ENCODE results near the gene ZFYVE1. TPM values are rescaled to one million over a fixed set of nuclear protein-coding genes. Genes with fewer than 3 reads are reported as not detected.

Gene ZFYVE1
- total and polyA plus RNA-seq, 2 donors (not counting 1 experiment from before 2014, with no cell fraction given), result 17.6 to 22.3 TPM

- Mint-ChIP-seq H3K4me3 (no peak overlapping the region), H3K27me3 (no peaks in the 10 kb centered on the region), H3K4me1 (no peaks in the 10 kb centered on the region), H3K27ac (no peak overlapping the region), H3K9me3 (ENCODE audit: insufficient read depth) (no peaks in the 10 kb centered on the region)
- DNase-seq, result no peak
- Histone ChIP-seq H3K9me3 (ENCODE audit: control extremely low read depth in 1 of 3, control insufficient read depth in 2 of 3, insufficient read depth in 1 of 3, low read length in 2 of 3) (peaks cover 0 to 4% (median 0%) of the 10 kb centered on the region in 3 donors), H3K36me3 (replicated peaks in 1 of 2; ENCODE audit: control extremely low read depth in 1 of 2, control insufficient read depth in 1 of 2, extremely low read depth in 1 of 2, insufficient read depth in 2 of 2, low read length in 1 of 2) (peaks cover 7 to 22% of the 10 kb centered on the region in 2 experiments), H3K4me1 (ENCODE audit: control insufficient read depth in 2 of 2, insufficient read depth in 2 of 2, low read length in 2 of 2) (no peaks in the 10 kb centered on the region), H3K27me3 (replicated peaks in 1 of 4; ENCODE audit: control extremely low read depth in 1 of 4, control insufficient read depth in 3 of 4, insufficient read depth in 4 of 4, low read length in 3 of 4) (no peaks in the 10 kb centered on the region), H3K27ac (ENCODE audit: low read length in 2 of 2) (no peak overlapping the region), H2AFZ (ENCODE audit: insufficient read depth, low read depth, low read length, poor library complexity, severe bottlenecking) (no peak overlapping the region), H3K4me2 (replicated peaks; ENCODE audit: low read depth, low read length, poor library complexity, severe bottlenecking) (no peak overlapping the region), H3K9ac (ENCODE audit: low read length) (no peak overlapping the region), H4K20me1 (ENCODE audit: control insufficient read depth, insufficient read depth, low read length, poor library complexity, severe bottlenecking) (no peaks in the 10 kb centered on the region), H3K79me2 (ENCODE audit: control insufficient read depth, insufficient read depth, low read length) (peaks cover 7% of the 10 kb centered on the region), H3K4me3 (ENCODE audit: control extremely low read depth in 1 of 5, extremely low read depth in 1 of 5, insufficient read depth in 1 of 5, low read depth in 2 of 5, low read length in 4 of 5) (no peak overlapping the region)
- WGBS (ENCODE audit: insufficient coverage), result 94% methylated on average over 2 of the region's 2 CpGs
- no peak for ATAC-seq (ENCODE audit: low read depth)
- intact Hi-C loops (cut with micrococcal nuclease), result no loop called here
- ChIA-PET CTCF (no interaction called here), POLR2A (no interaction called here)
- TF ChIP-seq CTCF (IDR thresholded peaks at IDR 0.05) (no peak), EZH2 (IDR thresholded peaks at IDR 0.05; ENCODE audit: borderline replicate concordance, insufficient read depth, low read depth, low read length, poor library complexity, severe bottlenecking) (no peak)
Measured at GRCh38 chr14:72986857-72987256, 40.0 kb downstream of the ZFYVE1 start.

- CTCF ChIA-PET, result no interaction called here
- peaks cover 0 to 4% (median 0%) of the 10 kb centered on the region in 3 donors for H3K9me3 ChIP-seq (ENCODE audit: control extremely low read depth in 1 of 3, control insufficient read depth in 2 of 3, insufficient read depth in 1 of 3, low read length in 2 of 3)
- POLR2A ChIA-PET, result no interaction called here
- no peak overlapping the region for H2AFZ ChIP-seq (ENCODE audit: insufficient read depth, low read depth, low read length, poor library complexity, severe bottlenecking)
- WGBS (ENCODE audit: insufficient coverage), result no CpG with 5 or more reads among the region's 3 CpGs
- no peaks in the 10 kb centered on the region for H3K27me3 Mint-ChIP-seq
- H3K36me3 ChIP-seq (replicated peaks in 1 of 2; ENCODE audit: control extremely low read depth in 1 of 2, control insufficient read depth in 1 of 2, extremely low read depth in 1 of 2, insufficient read depth in 2 of 2, low read length in 1 of 2), result peaks cover 7 to 28% of the 10 kb centered on the region in 2 experiments
- no peaks in the 10 kb centered on the region for H3K4me1 Mint-ChIP-seq
- no peak overlapping the region for H3K4me2 ChIP-seq (replicated peaks; ENCODE audit: low read depth, low read length, poor library complexity, severe bottlenecking)
- ATAC-seq (ENCODE audit: low read depth), result no peak
- H3K27ac Mint-ChIP-seq, result no peak overlapping the region
- no peak overlapping the region for H3K27ac ChIP-seq (ENCODE audit: low read length in 2 of 2)
- TF ChIP-seq EZH2 (IDR thresholded peaks at IDR 0.05; ENCODE audit: borderline replicate concordance, insufficient read depth, low read depth, low read length, poor library complexity, severe bottlenecking) (no peak), CTCF (IDR thresholded peaks at IDR 0.05) (no peak)
- H4K20me1 ChIP-seq (ENCODE audit: control insufficient read depth, insufficient read depth, low read length, poor library complexity, severe bottlenecking), result no peaks in the 10 kb centered on the region
- DNase-seq, result no peak
- intact Hi-C loops (cut with micrococcal nuclease), result no loop called here
- H3K4me1 ChIP-seq (ENCODE audit: control insufficient read depth in 2 of 2, insufficient read depth in 2 of 2, low read length in 2 of 2), result no peaks in the 10 kb centered on the region
- no peak overlapping the region for H3K4me3 Mint-ChIP-seq
- H3K27me3 ChIP-seq (replicated peaks in 1 of 4; ENCODE audit: control extremely low read depth in 1 of 4, control insufficient read depth in 3 of 4, insufficient read depth in 4 of 4, low read length in 3 of 4), result no peaks in the 10 kb centered on the region
- no peak overlapping the region for H3K4me3 ChIP-seq (ENCODE audit: control extremely low read depth in 1 of 5, extremely low read depth in 1 of 5, insufficient read depth in 1 of 5, low read depth in 2 of 5, low read length in 4 of 5)
- no peak overlapping the region for H3K9ac ChIP-seq (ENCODE audit: low read length)
- peaks cover 7% of the 10 kb centered on the region for H3K79me2 ChIP-seq (ENCODE audit: control insufficient read depth, insufficient read depth, low read length)
- H3K9me3 Mint-ChIP-seq (ENCODE audit: insufficient read depth), result no peaks in the 10 kb centered on the region
Measured at GRCh38 chr14:72986214-72986613, 40.7 kb downstream of the ZFYVE1 start.
